ENCODE results near the gene DDX24. TPM values are rescaled to one million over a fixed set of nuclear protein-coding genes. Genes with fewer than 3 reads are reported as not detected.

DDX24 gene
- total and polyA plus RNA-seq, 11 donors, result 113 to 268 (median 204) TPM

GRCh38 chr14:94041551-94042346 lies 39.3 kb downstream of the DDX24 start:
- intact Hi-C loops (cut with DNase I), result no loop called here
- peak in 4 of 5 donors; percentile 36 to 72 (median 60) for DNase-seq
- Histone ChIP-seq H3K36me3 (peaks cover 0 to 28% (median 21%) of the 10 kb centered on the region in 9 donors), H3K27ac (peak overlapping the region in 9 of 12 donors; percentile 9 to 74 (median 59)), H3K9me3 (no peaks in the 10 kb centered on the region), H3K4me3 (no peak overlapping the region), H3K4me1 (peaks cover 0 to 22% (median 16%) of the 10 kb centered on the region in 12 donors), H3K27me3 (no peaks in the 10 kb centered on the region)
- no peak for TF ChIP-seq CTCF (IDR thresholded peaks at IDR 0.05)
- no peak for TF ChIP-seq POLR2A (IDR thresholded peaks at IDR 0.05)
- WGBS, 4 donors, result 56 to 69% (median 59%) methylated on average over 15 to 18 of the region's 18 CpGs
- peak; percentile 77 to 87 (median 86) for ATAC-seq

- peaks cover 0 to 18% (median 13%) of the 10 kb centered on the region in 9 donors for H3K36me3 ChIP-seq
- DNase-seq (no peak), ATAC-seq (no peak)
- no peak overlapping the region for H3K27ac ChIP-seq
- H3K4me3 ChIP-seq, result no peak overlapping the region
- TF ChIP-seq POLR2A (IDR thresholded peaks at IDR 0.05) (no peak), CTCF (IDR thresholded peaks at IDR 0.05) (no peak)
- 86 to 91% (median 90%) methylated on average over 13 of the region's 13 CpGs for WGBS, 4 donors
- no peaks in the 10 kb centered on the region for H3K9me3 ChIP-seq
- intact Hi-C loops (cut with DNase I), result no loop called here
- H3K27me3 ChIP-seq, result no peaks in the 10 kb centered on the region
- H3K4me1 ChIP-seq, result peaks cover 0 to 32% (median 17%) of the 10 kb centered on the region in 12 donors
Observed at GRCh38 chr14:94040796-94041195, 40.2 kb downstream of the DDX24 start.

- Histone ChIP-seq H3K36me3 (peaks cover 0 to 13% (median 7%) of the 10 kb centered on the region in 9 donors), H3K27ac (no peak overlapping the region), H3K27me3 (no peaks in the 10 kb centered on the region), H3K9me3 (no peaks in the 10 kb centered on the region), H3K4me3 (no peak overlapping the region), H3K4me1 (peaks cover 0 to 34% (median 17%) of the 10 kb centered on the region in 12 donors)
- 84 to 90% (median 86%) methylated on average over 5 of the region's 5 CpGs for WGBS, 4 donors
- no peak for ATAC-seq
- intact Hi-C loops (cut with DNase I), result no loop called here
- DNase-seq, result no peak
- TF ChIP-seq CTCF (IDR thresholded peaks at IDR 0.05), result no peak
- no peak for TF ChIP-seq POLR2A (IDR thresholded peaks at IDR 0.05)
Observed at GRCh38 chr14:94040247-94040646, 40.8 kb downstream of the DDX24 start.

- H3K27me3 ChIP-seq, result no peaks in the 10 kb centered on the region
- peaks cover 0 to 4% (median 0%) of the 10 kb centered on the region in 12 donors for H3K9me3 ChIP-seq
- intact Hi-C loops (cut with DNase I), result loop anchor here in 6 of 10 donors (5.0 to 10.0 kb wide), 3 partner anchors 138 to 448 kb away; no protein-coding TSS in a partner anchor
- WGBS, 4 donors, result 89 to 96% (median 93%) methylated on average over 11 of the region's 11 CpGs
- ATAC-seq (no peak), DNase-seq (no peak)
- H3K4me1 ChIP-seq, result peaks cover 0 to 34% (median 17%) of the 10 kb centered on the region in 12 donors
- H3K36me3 ChIP-seq, result peaks cover 0 to 1% (median 0%) of the 10 kb centered on the region in 9 donors
- no peak overlapping the region for H3K27ac ChIP-seq
- H3K4me3 ChIP-seq, result no peak overlapping the region
- TF ChIP-seq POLR2A (IDR thresholded peaks at IDR 0.05) (no peak), CTCF (IDR thresholded peaks at IDR 0.05) (no peak)
Observed at GRCh38 chr14:94038921-94039629, 41.9 kb downstream of the DDX24 start.

All from heart left ventricle (tissue), 16 donors.